Fibroblast of lung (primary cell): ENCODE data around the gene PTP4A2. TPM values are rescaled to one million over a fixed set of nuclear protein-coding genes. Genes with fewer than 3 reads are reported as not detected.
A peak's percentile ranks its signal among the peaks of the same experiment; 100 is the strongest.

Experiments used
- DNase-seq, 2 donors: peaks; one replicate each; pipeline versions ENCODE4 v3.0.0 to v3.0.0-alpha.2; 2010; ENCODE audit warnings: low read depth in 2 of 2
- H2AFZ ChIP-seq: 2 replicates; pipeline ENCODE4 v1.5.1; 2012; ENCODE audit warnings: low read length, control low read depth, inconsistent platforms
- H3K27ac ChIP-seq: 2 replicates; pipeline ENCODE4 v1.5.1; 2011; ENCODE audit warnings: low read length, control low read depth; ENCODE audit not compliant: insufficient read depth
- H3K27me3 ChIP-seq: 2 replicates; pipeline ENCODE4 v1.5.1; 2011; ENCODE audit warnings: mild to moderate bottlenecking, low read length; ENCODE audit not compliant: control insufficient read depth, insufficient read depth
- H3K36me3 ChIP-seq: 2 replicates; pipeline ENCODE4 v1.5.1; 2011; ENCODE audit warnings: low read length; ENCODE audit not compliant: control insufficient read depth, insufficient read depth
- H3K4me1 ChIP-seq: 2 replicates; pipeline ENCODE4 v1.5.1; 2011; ENCODE audit warnings: low read length; ENCODE audit not compliant: control insufficient read depth, insufficient read depth; ENCODE audit errors: extremely low read depth
- H3K4me2 ChIP-seq: 2 replicates; pipeline ENCODE4 v1.5.1; 2011; ENCODE audit warnings: low read length, control low read depth; ENCODE audit not compliant: insufficient read depth; ENCODE audit errors: extremely low read depth
- H3K4me3 ChIP-seq, 4 experiments: fragments of 200-600 bp in 1 of 4; sonication (generic) in 1 of 4; replicated peaks in 1 of 4; 2 replicates each; pipeline ENCODE4 v1.5.1; 2011 to 2016; ENCODE audit warnings: low read length in 4 of 4, low read depth in 3 of 4, mild to moderate bottlenecking in 3 of 4, control low read depth in 2 of 4, inconsistent platforms in 1 of 4, mixed read lengths in 1 of 4; ENCODE audit not compliant: insufficient read depth in 1 of 4; ENCODE audit errors: control extremely low read depth in 1 of 4
- H3K79me2 ChIP-seq: 2 replicates; pipeline ENCODE4 v1.5.1; 2012; ENCODE audit warnings: mild to moderate bottlenecking, low read length, inconsistent platforms; ENCODE audit not compliant: control insufficient read depth, insufficient read depth
- H3K9ac ChIP-seq: 2 replicates; pipeline ENCODE4 v1.5.1; 2011; ENCODE audit warnings: mild to moderate bottlenecking, low read length, control low read depth; ENCODE audit not compliant: insufficient read depth
- H3K9me3 ChIP-seq: 2 replicates; pipeline ENCODE4 v1.5.1; 2012; ENCODE audit warnings: low read depth, low read length; ENCODE audit not compliant: control insufficient read depth, insufficient read depth
- H4K20me1 ChIP-seq: 2 replicates; pipeline ENCODE4 v1.5.1; 2011; ENCODE audit warnings: low read length; ENCODE audit not compliant: control insufficient read depth, insufficient read depth; ENCODE audit errors: extremely low read depth
- EZH2 ChIP-seq: IDR thresholded peaks from 2 replicates; pipeline ENCODE4 v1.5.1; 2012; ENCODE audit warnings: low read length, control low read depth, mild to moderate bottlenecking; ENCODE audit errors: missing control alignments
- polyA plus RNA-seq, 2 donors: library from polyadenylated mRNA; depleted of rRNA in 1 of 2; stranded (reverse) in 1 of 2; unstranded in 1 of 2; fragments of >200 nt; gene quantifications; 2 replicates each; pipeline ENCODE4 v1.2.1, GENCODE V29; 2011 to 2012; ENCODE audit warnings: missing spikeins in 1 of 2
- total RNA-seq: library from RNA; depleted of rRNA; stranded (reverse); fragments of >200 nt; gene quantifications from 2 replicates; pipeline ENCODE4 v1.2.1, GENCODE V29; 2014
- TF ChIP-seq, protein P1 (sequence below), 2 donors: IDR thresholded peaks in 1 of 2; conservative IDR thresholded peaks in 1 of 2; 1 replicate in 1 of 2; 2 replicates in 1 of 2; pipeline ENCODE4 v1.5.1; 2011 to 2012; ENCODE audit warnings: low read length in 2 of 2, control low read depth in 1 of 2, inconsistent platforms in 1 of 2, low read depth in 1 of 2, mild to moderate bottlenecking in 1 of 2

The PTP4A2 gene
- total and polyA plus RNA-seq, 2 donors (not counting 1 experiment from before 2014, with no cell fraction given) = 366 to 429 TPM

DNA sequence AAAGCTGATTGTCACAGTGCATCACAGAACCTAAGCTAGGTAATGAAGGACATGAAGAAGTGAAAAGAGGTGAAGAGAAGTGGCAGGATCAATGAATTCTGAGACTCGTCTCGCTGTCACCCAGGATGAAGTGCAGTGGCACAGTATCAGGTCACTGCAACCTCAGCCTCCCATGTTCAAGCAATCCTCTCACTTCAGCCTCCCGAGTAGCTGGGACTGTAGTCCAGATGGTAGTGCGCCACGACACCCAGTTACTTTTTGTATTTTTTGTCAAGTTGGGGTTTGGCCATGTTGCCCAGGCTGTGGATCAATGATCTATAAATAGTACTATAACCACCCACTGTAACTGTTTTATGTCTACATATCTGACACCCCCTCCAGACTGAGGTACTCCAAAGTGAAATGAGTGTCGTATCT lies 33.1 kb downstream of the PTP4A2 start:
- no peak overlapping the region for H3K4me3 ChIP-seq
- DNase-seq = no peak
- TF ChIP-seq EZH2 = no peak
- TF ChIP-seq, protein P1, sequence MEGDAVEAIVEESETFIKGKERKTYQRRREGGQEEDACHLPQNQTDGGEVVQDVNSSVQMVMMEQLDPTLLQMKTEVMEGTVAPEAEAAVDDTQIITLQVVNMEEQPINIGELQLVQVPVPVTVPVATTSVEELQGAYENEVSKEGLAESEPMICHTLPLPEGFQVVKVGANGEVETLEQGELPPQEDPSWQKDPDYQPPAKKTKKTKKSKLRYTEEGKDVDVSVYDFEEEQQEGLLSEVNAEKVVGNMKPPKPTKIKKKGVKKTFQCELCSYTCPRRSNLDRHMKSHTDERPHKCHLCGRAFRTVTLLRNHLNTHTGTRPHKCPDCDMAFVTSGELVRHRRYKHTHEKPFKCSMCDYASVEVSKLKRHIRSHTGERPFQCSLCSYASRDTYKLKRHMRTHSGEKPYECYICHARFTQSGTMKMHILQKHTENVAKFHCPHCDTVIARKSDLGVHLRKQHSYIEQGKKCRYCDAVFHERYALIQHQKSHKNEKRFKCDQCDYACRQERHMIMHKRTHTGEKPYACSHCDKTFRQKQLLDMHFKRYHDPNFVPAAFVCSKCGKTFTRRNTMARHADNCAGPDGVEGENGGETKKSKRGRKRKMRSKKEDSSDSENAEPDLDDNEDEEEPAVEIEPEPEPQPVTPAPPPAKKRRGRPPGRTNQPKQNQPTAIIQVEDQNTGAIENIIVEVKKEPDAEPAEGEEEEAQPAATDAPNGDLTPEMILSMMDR (conservative IDR thresholded peaks at IDR 0.05 in 1 of 2, IDR thresholded peaks at IDR 0.05 in 1 of 2; ENCODE audit: low read depth in 1 of 2, low read length in 2 of 2) = no peak
- no peak overlapping the region for H3K27ac ChIP-seq
- no peaks in the 10 kb centered on the region for H3K9me3 ChIP-seq
- no peaks in the 10 kb centered on the region for H4K20me1 ChIP-seq
- no peak overlapping the region for H2AFZ ChIP-seq
- peaks cover 3% of the 10 kb centered on the region for H3K79me2 ChIP-seq
- no peaks in the 10 kb centered on the region for H3K27me3 ChIP-seq
- peaks cover 4% of the 10 kb centered on the region for H3K36me3 ChIP-seq
- H3K4me1 ChIP-seq = no peaks in the 10 kb centered on the region
- no peak overlapping the region for H3K9ac ChIP-seq
- no peak overlapping the region for H3K4me2 ChIP-seq

DNA sequence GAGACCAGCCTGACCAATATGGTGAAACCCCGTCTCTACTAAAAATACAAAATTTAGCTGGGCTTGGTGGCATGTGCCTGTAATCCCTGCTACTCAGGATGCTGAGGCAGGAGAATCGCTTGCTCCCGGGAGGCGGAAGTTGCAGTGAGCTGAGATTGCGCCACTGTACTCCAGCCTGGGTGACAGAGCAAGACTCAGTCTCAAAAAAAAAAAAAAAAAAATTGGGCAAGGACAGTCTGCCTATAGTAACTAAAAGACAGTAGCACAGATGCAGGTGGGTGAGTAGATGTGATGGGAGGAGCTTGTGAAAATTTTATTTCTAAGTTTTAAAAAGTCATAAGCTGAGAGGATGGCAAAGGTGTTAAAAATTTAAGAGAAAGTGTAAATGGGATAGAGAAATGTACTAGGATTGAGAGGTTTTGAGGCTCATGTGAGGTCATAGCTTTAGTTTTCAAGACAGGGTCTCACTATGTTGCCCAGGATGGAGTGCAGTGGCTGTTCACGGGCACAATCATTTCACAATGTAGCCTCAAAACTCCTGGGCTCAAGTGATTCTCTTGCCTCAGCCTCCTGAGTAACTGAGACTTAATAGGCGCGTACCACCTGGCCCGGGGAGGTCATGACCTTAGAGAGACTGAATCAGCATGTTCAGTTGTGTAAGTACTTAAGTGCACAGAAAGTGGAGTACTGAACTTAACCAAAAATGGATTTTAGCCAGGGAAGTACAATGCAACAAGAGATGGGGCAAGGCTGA lies 33.7 kb downstream of the PTP4A2 start:
- Histone ChIP-seq H3K9ac (no peak overlapping the region), H2AFZ (no peak overlapping the region), H3K9me3 (no peaks in the 10 kb centered on the region), H3K4me1 (no peaks in the 10 kb centered on the region), H3K27me3 (no peaks in the 10 kb centered on the region), H4K20me1 (no peaks in the 10 kb centered on the region), H3K27ac (no peak overlapping the region), H3K4me2 (no peak overlapping the region), H3K4me3 (no peak overlapping the region), H3K79me2 (no peaks in the 10 kb centered on the region), H3K36me3 (peaks cover 4% of the 10 kb centered on the region)
- DNase-seq = peak; percentile 41 to 64
- TF ChIP-seq, protein P1 (conservative IDR thresholded peaks at IDR 0.05 in 1 of 2, IDR thresholded peaks at IDR 0.05 in 1 of 2; ENCODE audit: low read depth in 1 of 2, low read length in 2 of 2) = no peak
- no peak for TF ChIP-seq EZH2

DNA sequence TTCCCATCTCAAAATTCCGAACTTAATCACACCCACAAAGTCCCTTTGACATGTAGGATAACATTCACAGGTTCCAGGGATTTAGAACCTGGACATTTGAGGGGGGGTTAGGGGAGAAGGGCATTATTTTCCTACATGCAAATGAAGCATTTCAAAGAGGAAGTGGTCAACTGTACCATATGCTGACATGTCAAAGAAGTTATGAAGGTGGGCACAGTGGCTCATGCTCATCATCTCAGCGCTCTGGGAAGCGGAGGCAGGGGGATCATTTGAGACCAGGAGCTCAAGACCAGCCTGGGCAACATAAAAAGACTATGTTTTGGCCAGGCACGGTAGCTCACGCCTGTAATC lies 35.7 kb downstream of the PTP4A2 start:
- DNase-seq = no peak
- no peak overlapping the region for H3K4me3 ChIP-seq
- H4K20me1 ChIP-seq = no peaks in the 10 kb centered on the region
- no peaks in the 10 kb centered on the region for H3K79me2 ChIP-seq
- H3K9me3 ChIP-seq = no peaks in the 10 kb centered on the region
- H3K27me3 ChIP-seq = no peaks in the 10 kb centered on the region
- no peak overlapping the region for H2AFZ ChIP-seq
- no peaks in the 10 kb centered on the region for H3K4me1 ChIP-seq
- TF ChIP-seq EZH2 = no peak
- TF ChIP-seq, protein P1 (conservative IDR thresholded peaks at IDR 0.05 in 1 of 2, IDR thresholded peaks at IDR 0.05 in 1 of 2; ENCODE audit: low read depth in 1 of 2, low read length in 2 of 2) = no peak
- H3K9ac ChIP-seq = no peak overlapping the region
- H3K27ac ChIP-seq = no peak overlapping the region
- peaks cover 4% of the 10 kb centered on the region for H3K36me3 ChIP-seq
- no peak overlapping the region for H3K4me2 ChIP-seq
